Measurements from ENCODE around the gene SUCNR1.
A peak's percentile ranks its signal among the peaks of the same experiment; 100 is the strongest.
"Not testable (repeated sequence)": the region's sequence is repeated elsewhere in the genome, so short reads cannot be mapped to it uniquely, and the experiment has no call there.

The SUCNR1 gene

DNA sequence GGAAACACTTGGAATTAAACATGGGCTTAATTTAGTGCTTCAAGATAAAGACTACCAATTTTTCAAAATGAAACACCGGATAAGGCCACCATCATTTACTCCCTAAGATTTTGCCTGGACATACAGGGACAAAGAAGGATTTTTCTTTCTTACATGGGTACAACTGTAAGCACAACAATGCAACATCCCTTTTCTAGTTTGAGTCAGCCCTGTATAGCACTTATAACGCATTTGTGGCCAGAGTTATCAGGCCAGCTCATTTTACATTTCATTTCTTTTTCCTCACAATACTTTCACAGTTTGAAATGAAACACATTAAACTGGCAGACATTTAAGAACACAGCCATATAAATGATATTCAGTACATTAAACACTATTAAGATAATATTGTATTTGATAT is 9.8 kb upstream of the SUCNR1 start:
- DNase-seq (ENCODE audit: low spot score in 2 of 2): no peak
- H3K9me3 Mint-ChIP-seq: no peaks in the 10 kb centered on the region
- H3K4me1 Mint-ChIP-seq: no peaks in the 10 kb centered on the region
- H3K4me3 Mint-ChIP-seq: no peak overlapping the region
- ATAC-seq: no peak
- H3K27ac Mint-ChIP-seq: no peak overlapping the region
- H3K36me3 Mint-ChIP-seq: no peaks in the 10 kb centered on the region

DNA sequence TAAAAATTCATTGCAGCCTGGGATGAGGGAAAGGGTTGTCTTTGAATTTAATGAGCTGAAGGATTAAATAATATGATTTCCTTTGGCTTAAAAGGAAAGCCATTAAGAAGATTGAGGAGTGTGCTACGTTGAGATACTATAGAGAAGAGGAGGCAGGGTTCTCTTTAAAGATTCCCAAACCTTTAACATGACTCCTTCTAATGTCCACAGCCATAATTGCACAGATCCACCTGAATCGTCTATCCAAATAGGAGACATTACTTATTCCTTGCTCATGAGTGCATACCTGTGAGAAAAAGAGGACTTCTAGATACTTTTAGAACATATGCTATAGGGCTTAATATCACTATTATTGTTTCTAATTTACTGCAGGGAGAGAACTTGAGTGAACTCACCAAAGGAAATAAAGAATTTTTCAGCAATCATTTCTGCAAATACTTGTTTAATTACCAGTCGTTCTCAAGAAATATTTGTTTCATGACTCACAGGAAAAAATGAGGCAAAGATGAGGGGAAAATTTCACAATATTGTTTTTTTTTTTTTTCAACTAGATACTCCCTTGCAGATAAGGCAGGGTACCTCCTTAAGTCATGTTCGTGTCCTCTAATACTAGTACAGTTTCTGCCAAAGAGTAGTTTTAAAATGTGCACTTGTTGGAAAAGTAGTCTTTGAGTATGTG is 8.9 kb upstream of the SUCNR1 start:
- no peak for DNase-seq (ENCODE audit: low spot score in 2 of 2)

GRCh38 chr3:151866711-151867410 is 6.6 kb upstream of the SUCNR1 start:
- Mint-ChIP-seq H3K36me3 (no peaks in the 10 kb centered on the region), H3K9me3 (no peaks in the 10 kb centered on the region), H3K27ac (no peak overlapping the region), H3K4me3 (no peak overlapping the region), H3K4me1 (peaks cover 4% of the 10 kb centered on the region)
- ATAC-seq (no peak), DNase-seq (ENCODE audit: low spot score in 2 of 2) (no peak)

More for the DNA sequence above, 8.9 kb upstream of the SUCNR1 start:
- no peaks in the 10 kb centered on the region for H3K4me1 Mint-ChIP-seq
- H3K27ac Mint-ChIP-seq: no peak overlapping the region
- ATAC-seq: no peak
- H3K36me3 Mint-ChIP-seq: no peaks in the 10 kb centered on the region
- no peaks in the 10 kb centered on the region for H3K9me3 Mint-ChIP-seq
- no peak overlapping the region for H3K4me3 Mint-ChIP-seq

GRCh38 chr3:151867666-151868065 is 5.8 kb upstream of the SUCNR1 start:
- no peaks in the 10 kb centered on the region for H3K36me3 Mint-ChIP-seq
- no peak for DNase-seq (ENCODE audit: low spot score in 2 of 2)
- H3K4me1 Mint-ChIP-seq: peaks cover 4% of the 10 kb centered on the region
- H3K27ac Mint-ChIP-seq: no peak overlapping the region
- no peaks in the 10 kb centered on the region for H3K9me3 Mint-ChIP-seq
- no peak for ATAC-seq
- H3K4me3 Mint-ChIP-seq: no peak overlapping the region

DNA sequence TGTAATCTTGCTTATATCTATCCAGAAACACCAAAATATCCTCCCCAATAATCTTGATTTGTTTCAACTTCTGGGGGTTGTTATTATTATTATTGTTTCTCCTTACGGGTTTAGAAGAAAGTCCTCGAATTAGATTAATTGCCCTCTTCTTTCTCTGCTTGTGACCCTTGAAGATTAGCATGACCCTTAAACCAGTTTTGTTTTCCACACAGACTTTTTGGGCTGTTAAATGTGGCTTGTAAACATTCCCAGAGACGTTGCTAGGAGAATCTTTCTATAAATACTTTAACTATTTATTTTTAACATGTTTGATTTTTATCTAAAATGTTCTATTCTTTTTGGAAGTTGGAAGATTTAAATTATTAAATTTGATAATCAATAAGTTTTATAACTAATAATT is 4.3 kb upstream of the SUCNR1 start:
- no peaks in the 10 kb centered on the region for H3K36me3 Mint-ChIP-seq
- no peak overlapping the region for H3K27ac Mint-ChIP-seq
- no peaks in the 10 kb centered on the region for H3K9me3 Mint-ChIP-seq
- no peak overlapping the region for H3K4me3 Mint-ChIP-seq
- H3K4me1 Mint-ChIP-seq: peaks cover 4% of the 10 kb centered on the region
- DNase-seq (ENCODE audit: low spot score in 2 of 2) (no peak), ATAC-seq (no peak)

- ATAC-seq (peak; percentile 44), DNase-seq (ENCODE audit: low spot score in 2 of 2) (no peak)
- H3K36me3 Mint-ChIP-seq: no peaks in the 10 kb centered on the region
- no peaks in the 10 kb centered on the region for H3K9me3 Mint-ChIP-seq
- peaks cover 9% of the 10 kb centered on the region for H3K4me1 Mint-ChIP-seq
- no peak overlapping the region for H3K27ac Mint-ChIP-seq
- no peak overlapping the region for H3K4me3 Mint-ChIP-seq
These were observed 1.6 kb upstream of the SUCNR1 start for GRCh38 chr3:151871639-151872468.

DNA sequence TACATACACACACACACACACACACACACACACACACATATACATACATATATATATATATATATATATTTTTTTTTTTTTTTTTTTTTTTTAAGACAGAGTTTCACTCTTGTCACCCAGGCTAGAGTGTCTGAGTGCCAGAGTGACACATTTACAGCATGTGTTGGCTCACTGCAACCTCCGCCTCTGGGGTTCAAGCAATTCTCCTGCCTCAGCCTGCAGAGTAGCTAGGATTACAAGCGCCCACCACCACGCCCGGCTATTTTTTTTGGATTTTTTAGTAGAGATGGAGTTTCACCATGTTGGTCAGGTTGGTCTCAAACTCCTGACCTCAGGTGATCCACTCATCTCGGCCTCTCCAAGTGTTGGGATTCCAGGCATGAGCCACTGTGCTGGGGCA is 636 bp downstream of the SUCNR1 start:
- H3K4me1 Mint-ChIP-seq, H3K36me3 Mint-ChIP-seq, H3K9me3 Mint-ChIP-seq: not testable (repeated sequence)

GRCh38 chr3:151875759-151876158 is 2.3 kb downstream of the SUCNR1 start:
- no peak for ATAC-seq
- H3K4me3 Mint-ChIP-seq: no peak overlapping the region
- H3K4me1 Mint-ChIP-seq: peaks cover 9% of the 10 kb centered on the region
- no peaks in the 10 kb centered on the region for H3K36me3 Mint-ChIP-seq
- no peak for DNase-seq (ENCODE audit: low spot score in 2 of 2)
- no peak overlapping the region for H3K27ac Mint-ChIP-seq
- H3K9me3 Mint-ChIP-seq: no peaks in the 10 kb centered on the region

More for the DNA sequence above, 636 bp downstream of the SUCNR1 start:
- not testable (repeated sequence) for ATAC-seq; DNase-seq (ENCODE audit: low spot score in 2 of 2); H3K4me3 Mint-ChIP-seq; H3K27ac Mint-ChIP-seq

DNA sequence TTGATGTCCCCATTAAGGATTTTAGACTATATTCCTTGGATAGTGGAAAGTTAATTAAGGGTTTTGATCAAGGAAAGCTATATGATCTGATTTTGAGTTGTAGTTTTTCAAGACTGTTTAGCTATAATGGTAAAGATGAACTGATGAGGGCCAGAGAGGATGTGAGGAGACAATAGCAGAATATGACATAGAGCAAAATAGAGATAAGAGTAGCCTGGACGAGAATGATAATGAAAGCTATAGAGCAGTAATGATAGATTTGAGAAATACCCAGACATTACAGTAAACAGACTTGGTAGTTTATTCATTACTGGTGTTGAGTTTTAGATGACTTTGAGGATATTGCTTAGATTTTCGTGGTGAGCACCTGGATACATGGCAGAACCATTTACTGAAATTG is 3.8 kb downstream of the SUCNR1 start:
- H3K9me3 Mint-ChIP-seq: no peaks in the 10 kb centered on the region
- no peak overlapping the region for H3K27ac Mint-ChIP-seq
- H3K4me1 Mint-ChIP-seq: peaks cover 5% of the 10 kb centered on the region
- no peak overlapping the region for H3K4me3 Mint-ChIP-seq
- no peak for DNase-seq (ENCODE audit: low spot score in 2 of 2)
- no peaks in the 10 kb centered on the region for H3K36me3 Mint-ChIP-seq
- ATAC-seq: no peak

GRCh38 chr3:151878465-151878864 is 5.0 kb downstream of the SUCNR1 start:
- H3K4me1 Mint-ChIP-seq: peaks cover 5% of the 10 kb centered on the region
- H3K36me3 Mint-ChIP-seq: no peaks in the 10 kb centered on the region
- H3K9me3 Mint-ChIP-seq: no peaks in the 10 kb centered on the region
- H3K4me3 Mint-ChIP-seq: no peak overlapping the region
- DNase-seq (ENCODE audit: low spot score in 2 of 2): no peak
- no peak overlapping the region for H3K27ac Mint-ChIP-seq
- no peak for ATAC-seq

GRCh38 chr3:151879037-151879436 is 5.6 kb downstream of the SUCNR1 start:
- peaks cover 5% of the 10 kb centered on the region for H3K4me1 Mint-ChIP-seq
- H3K9me3 Mint-ChIP-seq: no peaks in the 10 kb centered on the region
- no peaks in the 10 kb centered on the region for H3K36me3 Mint-ChIP-seq
- no peak overlapping the region for H3K27ac Mint-ChIP-seq
- no peak for DNase-seq (ENCODE audit: low spot score in 2 of 2)
- no peak overlapping the region for H3K4me3 Mint-ChIP-seq
- ATAC-seq: no peak

DNA sequence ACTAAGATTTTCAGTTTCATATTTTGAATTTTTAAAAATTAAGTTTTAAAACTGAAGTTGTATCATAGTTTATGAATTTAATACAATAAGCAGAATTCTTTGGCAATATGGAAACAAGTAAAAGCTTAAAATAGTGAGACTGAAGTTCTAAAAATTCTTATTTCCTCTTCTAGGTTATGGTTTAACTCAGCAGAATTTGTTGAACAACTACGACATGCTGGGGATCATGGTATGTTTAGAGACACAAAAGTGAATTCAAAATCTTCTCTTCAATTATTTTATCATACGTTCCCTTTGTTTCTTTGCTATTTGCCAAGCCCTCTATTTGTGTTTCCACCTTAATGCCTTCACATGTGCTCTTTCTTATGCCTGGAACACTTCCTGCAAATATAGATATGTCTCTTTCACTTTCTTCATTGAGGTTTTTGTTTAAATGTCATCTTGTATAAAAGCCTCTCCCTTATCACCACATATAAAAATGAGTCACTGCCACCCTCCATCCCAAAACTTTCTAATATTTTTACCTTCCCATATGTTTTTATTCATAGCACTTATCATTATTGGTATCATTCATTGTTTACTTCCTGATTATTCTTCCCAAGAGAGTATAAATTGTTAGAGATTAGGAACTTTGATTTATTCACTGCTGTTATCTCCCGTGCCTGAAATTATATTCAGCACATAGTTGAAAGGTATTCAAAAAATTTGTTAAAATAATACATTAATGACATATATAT is 6.4 kb downstream of the SUCNR1 start:
- Mint-ChIP-seq H3K36me3 (no peaks in the 10 kb centered on the region), H3K9me3 (no peaks in the 10 kb centered on the region), H3K27ac (no peak overlapping the region), H3K4me3 (no peak overlapping the region), H3K4me1 (peaks cover 5% of the 10 kb centered on the region)
- DNase-seq (ENCODE audit: low spot score in 2 of 2) (no peak), ATAC-seq (no peak)

DNA sequence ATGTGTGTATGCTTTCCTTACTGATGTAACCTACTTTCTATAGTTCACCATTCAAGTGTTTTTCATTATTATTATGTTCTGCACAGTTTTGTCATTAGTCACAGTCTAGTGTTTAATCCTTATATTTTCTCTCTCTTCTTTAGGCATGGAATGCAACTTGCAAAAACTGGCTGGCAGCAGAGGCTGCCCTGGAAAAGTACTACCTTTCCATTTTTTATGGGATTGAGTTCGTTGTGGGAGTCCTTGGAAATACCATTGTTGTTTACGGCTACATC is 6.9 kb downstream of the SUCNR1 start:
- H3K36me3 Mint-ChIP-seq: no peaks in the 10 kb centered on the region
- H3K4me1 Mint-ChIP-seq: peaks cover 5% of the 10 kb centered on the region
- no peaks in the 10 kb centered on the region for H3K9me3 Mint-ChIP-seq
- ATAC-seq (no peak), DNase-seq (ENCODE audit: low spot score in 2 of 2) (no peak)
- no peak overlapping the region for H3K27ac Mint-ChIP-seq
- no peak overlapping the region for H3K4me3 Mint-ChIP-seq

GRCh38 chr3:151881137-151881536 is 7.7 kb downstream of the SUCNR1 start:
- DNase-seq (ENCODE audit: low spot score in 2 of 2): no peak
- Mint-ChIP-seq H3K4me1 (no peaks in the 10 kb centered on the region), H3K9me3 (no peaks in the 10 kb centered on the region), H3K27ac (no peak overlapping the region), H3K4me3 (no peak overlapping the region), H3K36me3 (no peaks in the 10 kb centered on the region)
- ATAC-seq: no peak

DNA sequence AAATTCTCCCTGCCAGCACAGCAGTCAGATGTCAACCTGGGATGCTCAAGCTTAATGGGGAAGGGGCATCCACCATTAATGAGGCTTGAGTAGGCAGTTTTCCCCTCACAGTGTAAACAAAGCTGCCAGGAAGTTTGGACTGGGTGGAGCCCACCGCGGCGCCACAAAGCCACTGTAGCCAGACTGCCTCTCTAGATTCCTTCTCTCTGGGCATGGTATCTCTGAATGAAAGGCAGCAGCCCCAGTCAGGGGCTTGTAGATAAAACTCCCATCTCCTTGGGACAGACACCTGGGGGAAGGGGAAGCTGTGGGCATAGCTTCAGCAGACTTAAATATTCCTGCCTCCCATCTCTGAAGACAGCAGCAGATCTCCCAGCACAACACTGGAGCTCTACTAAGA is 12.0 kb downstream of the SUCNR1 start:
- H3K4me1 Mint-ChIP-seq; DNase-seq (ENCODE audit: low spot score in 2 of 2); H3K4me3 Mint-ChIP-seq; H3K27ac Mint-ChIP-seq; ATAC-seq; H3K36me3 Mint-ChIP-seq; H3K9me3 Mint-ChIP-seq: not testable (repeated sequence)
